Activated CD4-positive, alpha-beta T cell treated with anti-CD3 and anti-CD28 coated beads, Interleukin-2, amount 10 ng/mL, durations not matched to agents 7 days and 5 days (primary cell): ENCODE results near the gene FAM221A. TPM values are rescaled to one million over a fixed set of nuclear protein-coding genes. Genes with fewer than 3 reads are reported as not detected.

Experiments
- CTCF ChIA-PET: fragments of 350-600 bp; sonication (Branson Sonifier 250); formaldehyde crosslinking; loops from one replicate; lab custom pipeline; 2021; ENCODE audit warnings: antibody characterized with exemption; lab: Charles Lee
- POLR2A ChIA-PET: fragments of 350-600 bp; sonication (Branson Sonifier 250); formaldehyde crosslinking; loops from one replicate; lab custom pipeline; 2021; ENCODE audit warnings: antibody characterized with exemption; lab: Charles Lee
- DNase-seq: peaks from one replicate; pipeline ENCODE4 v3.0.0-alpha.2; 2020
- H3K27ac Mint-ChIP-seq: one replicate; pipeline ENCODE4 v1.8.0; 2021; ENCODE audit warnings: mild to moderate bottlenecking, moderate library complexity, mixed read lengths
- H3K27me3 Mint-ChIP-seq: one replicate; pipeline ENCODE4 v1.8.0; 2021; ENCODE audit warnings: mixed read lengths
- H3K36me3 Mint-ChIP-seq: one replicate; pipeline ENCODE4 v1.8.0; 2021; ENCODE audit warnings: low read depth, mixed read lengths
- H3K4me1 Mint-ChIP-seq: one replicate; pipeline ENCODE4 v1.8.0; 2021; ENCODE audit warnings: mixed read lengths
- H3K4me3 Mint-ChIP-seq: one replicate; pipeline ENCODE4 v1.8.0; 2021; ENCODE audit warnings: mild to moderate bottlenecking, moderate library complexity, mixed read lengths
- H3K9me3 Mint-ChIP-seq: one replicate; pipeline ENCODE4 v1.8.0; 2021; ENCODE audit warnings: mixed read lengths
- total RNA-seq, 2 experiments: library from RNA; stranded (reverse); gene quantifications; one replicate each; pipeline ENCODE4 v1.2.3, GENCODE V29; 2021

The FAM221A gene
- total RNA-seq, 2 experiments from 2014 or later: 4.4 to 4.5 TPM

DNA sequence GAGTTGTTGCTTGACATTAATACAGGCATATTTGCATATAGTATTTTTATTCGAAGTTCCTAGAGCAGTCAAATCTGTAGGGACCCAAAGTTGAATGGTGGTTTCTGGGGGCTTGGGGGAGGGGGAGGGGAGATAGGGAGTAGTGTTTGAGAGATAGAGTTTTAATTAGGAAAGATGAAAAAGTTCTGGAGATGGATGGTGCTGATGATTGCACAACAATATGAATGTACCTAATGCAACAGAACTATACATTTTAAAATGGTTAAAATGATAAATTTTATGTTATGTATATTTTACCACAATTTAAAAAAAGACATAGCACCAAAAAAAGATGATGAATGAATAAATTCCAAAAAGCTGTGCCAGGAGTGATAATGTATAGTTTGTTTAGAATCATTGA lies 71.9 kb downstream of the FAM221A start:
- ChIA-PET CTCF (no interaction called here), POLR2A (no interaction called here)
- H3K36me3 Mint-ChIP-seq: no peaks in the 10 kb centered on the region
- DNase-seq: no peak
- no peak overlapping the region for H3K4me3 Mint-ChIP-seq
- peaks cover 2% of the 10 kb centered on the region for H3K4me1 Mint-ChIP-seq
- no peak overlapping the region for H3K27ac Mint-ChIP-seq
- H3K9me3 Mint-ChIP-seq: peaks cover 1% of the 10 kb centered on the region
- H3K27me3 Mint-ChIP-seq: peaks cover 2% of the 10 kb centered on the region

Other genes starting within 250 kb of the FAM221A start
- gene IGF2BP3, start 209.7 kb upstream of the FAM221A start, total RNA-seq: 1 to 10 TPM in 1 of 2 experiments, under 1 TPM in 1; 0.50 to 1.2 TPM
- 100 to 1,000 TPM; 109 to 143 TPM for gene TRA2A, start 148.2 kb upstream of the FAM221A start, total RNA-seq
- 1 to 10 TPM; 7.3 to 7.7 TPM for gene CCDC126, start 82.8 kb upstream of the FAM221A start, total RNA-seq
- under 1 TPM; 0.15 to 0.21 TPM for gene STK31, start 30.0 kb downstream of the FAM221A start, total RNA-seq